ENCODE data around the gene MOCS1.

Gene MOCS1

DNA sequence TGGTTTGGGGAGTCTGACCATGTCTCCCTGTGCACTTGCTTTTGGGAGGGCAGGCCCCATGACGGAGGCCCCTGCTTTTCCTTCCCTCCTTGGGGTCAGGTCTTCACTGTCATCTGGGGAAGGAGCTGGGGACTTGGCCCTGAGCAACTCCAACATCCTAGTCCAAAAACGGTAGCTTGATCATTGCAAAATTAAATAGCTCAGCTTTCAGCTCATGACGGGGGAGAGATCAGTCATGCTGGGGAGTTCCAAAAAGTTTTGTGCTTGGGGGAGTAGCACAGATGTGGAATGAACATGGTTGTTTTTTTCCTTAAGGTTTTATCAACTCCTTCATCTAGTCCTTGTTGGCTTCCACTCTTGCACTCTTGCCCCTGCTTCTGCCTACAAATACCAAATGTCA lies 60.8 kb downstream of the MOCS1 start:
- CTCF ChIA-PET: interaction anchor here (0.6 to 5.6 kb wide), 3 partner anchors 8 to 516 kb away, joined by 3 to 60 read pairs (median 4); no protein-coding TSS in a partner anchor
- POLR2A ChIA-PET: no interaction called here

DNA sequence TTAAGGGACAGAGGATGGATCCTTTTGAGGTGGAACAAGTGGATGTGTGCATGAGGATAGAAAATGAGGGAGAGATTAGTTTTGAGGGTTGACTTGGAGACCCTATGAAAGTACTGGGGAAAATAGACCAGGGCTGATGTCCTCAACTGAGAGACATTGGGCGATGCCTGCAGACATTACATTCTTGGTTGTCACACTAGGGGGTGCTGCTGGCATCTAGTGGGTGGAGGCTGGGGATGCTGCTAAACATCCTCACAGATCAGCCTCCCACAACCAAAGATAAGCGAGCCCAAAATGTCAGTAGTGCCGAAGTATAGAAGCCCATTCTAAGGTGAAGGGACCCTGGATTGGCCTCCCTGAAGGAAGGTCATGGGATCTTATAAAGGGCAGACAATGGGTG lies 63.3 kb downstream of the MOCS1 start:
- ChIA-PET CTCF (interaction anchor here (0.7 kb wide), 1 partner anchor 245 kb away, joined by 3 read pairs; no protein-coding TSS in a partner anchor), POLR2A (no interaction called here)
- H3K36me3 ChIP-seq (ENCODE audit: control insufficient read depth in 2 of 2, insufficient read depth in 1 of 2, low read length in 2 of 2): peaks cover 0 to 48% of the 10 kb centered on the region in 2 experiments; a peak in 1 of 3 replicates
- H3K4me1 ChIP-seq (ENCODE audit: control insufficient read depth, insufficient read depth, low read length): no peaks in the 10 kb centered on the region
- no peak overlapping the region for H3K27ac ChIP-seq (ENCODE audit: extremely low read depth, low read depth, low read length)
- H3K4me3 ChIP-seq (ENCODE audit: low read depth, low read length): no peak overlapping the region
- no peaks in the 10 kb centered on the region for H3K9me3 ChIP-seq (ENCODE audit: control insufficient read depth, insufficient read depth, low read depth, low read length)
- TF ChIP-seq, protein P1, sequence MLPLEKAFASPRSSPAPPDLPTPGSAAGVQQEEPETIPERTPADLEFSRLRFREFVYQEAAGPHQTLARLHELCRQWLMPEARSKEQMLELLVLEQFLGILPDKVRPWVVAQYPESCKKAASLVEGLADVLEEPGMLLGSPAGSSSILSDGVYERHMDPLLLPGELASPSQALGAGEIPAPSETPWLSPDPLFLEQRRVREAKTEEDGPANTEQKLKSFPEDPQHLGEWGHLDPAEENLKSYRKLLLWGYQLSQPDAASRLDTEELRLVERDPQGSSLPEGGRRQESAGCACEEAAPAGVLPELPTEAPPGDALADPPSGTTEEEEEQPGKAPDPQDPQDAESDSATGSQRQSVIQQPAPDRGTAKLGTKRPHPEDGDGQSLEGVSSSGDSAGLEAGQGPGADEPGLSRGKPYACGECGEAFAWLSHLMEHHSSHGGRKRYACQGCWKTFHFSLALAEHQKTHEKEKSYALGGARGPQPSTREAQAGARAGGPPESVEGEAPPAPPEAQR (tag by site-specific recombination; IDR thresholded peaks at IDR 0.05): no peak
- TF ChIP-seq KLF8 (tag by site-specific recombination; IDR thresholded peaks at IDR 0.05): no peak
- TF ChIP-seq ZNF416 (tag by site-specific recombination; IDR thresholded peaks at IDR 0.05): no peak
- TF ChIP-seq, protein P2, sequence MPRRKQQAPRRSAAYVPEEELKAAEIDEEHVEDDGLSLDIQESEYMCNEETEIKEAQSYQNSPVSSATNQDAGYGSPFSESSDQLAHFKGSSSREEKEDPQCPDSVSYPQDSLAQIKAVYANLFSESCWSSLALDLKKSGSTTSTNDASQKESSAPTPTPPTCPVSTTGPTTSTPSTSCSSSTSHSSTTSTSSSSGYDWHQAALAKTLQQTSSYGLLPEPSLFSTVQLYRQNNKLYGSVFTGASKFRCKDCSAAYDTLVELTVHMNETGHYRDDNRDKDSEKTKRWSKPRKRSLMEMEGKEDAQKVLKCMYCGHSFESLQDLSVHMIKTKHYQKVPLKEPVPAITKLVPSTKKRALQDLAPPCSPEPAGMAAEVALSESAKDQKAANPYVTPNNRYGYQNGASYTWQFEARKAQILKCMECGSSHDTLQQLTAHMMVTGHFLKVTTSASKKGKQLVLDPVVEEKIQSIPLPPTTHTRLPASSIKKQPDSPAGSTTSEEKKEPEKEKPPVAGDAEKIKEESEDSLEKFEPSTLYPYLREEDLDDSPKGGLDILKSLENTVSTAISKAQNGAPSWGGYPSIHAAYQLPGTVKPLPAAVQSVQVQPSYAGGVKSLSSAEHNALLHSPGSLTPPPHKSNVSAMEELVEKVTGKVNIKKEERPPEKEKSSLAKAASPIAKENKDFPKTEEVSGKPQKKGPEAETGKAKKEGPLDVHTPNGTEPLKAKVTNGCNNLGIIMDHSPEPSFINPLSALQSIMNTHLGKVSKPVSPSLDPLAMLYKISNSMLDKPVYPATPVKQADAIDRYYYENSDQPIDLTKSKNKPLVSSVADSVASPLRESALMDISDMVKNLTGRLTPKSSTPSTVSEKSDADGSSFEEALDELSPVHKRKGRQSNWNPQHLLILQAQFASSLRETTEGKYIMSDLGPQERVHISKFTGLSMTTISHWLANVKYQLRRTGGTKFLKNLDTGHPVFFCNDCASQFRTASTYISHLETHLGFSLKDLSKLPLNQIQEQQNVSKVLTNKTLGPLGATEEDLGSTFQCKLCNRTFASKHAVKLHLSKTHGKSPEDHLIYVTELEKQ (tag by site-specific recombination; IDR thresholded peaks at IDR 0.05; ENCODE audit: borderline replicate concordance): no peak
- no peak for TF ChIP-seq ZFP3 (tag by site-specific recombination; IDR thresholded peaks at IDR 0.05; ENCODE audit: low read depth)
- TF ChIP-seq GLIS2 (tag by site-specific recombination; IDR thresholded peaks at IDR 0.05): no peak

More for the DNA sequence above, 60.8 kb downstream of the MOCS1 start:
- Histone ChIP-seq H3K9me3 (ENCODE audit: control insufficient read depth, insufficient read depth, low read depth, low read length) (no peaks in the 10 kb centered on the region), H3K4me3 (ENCODE audit: low read depth, low read length) (no peak overlapping the region), H3K27ac (ENCODE audit: extremely low read depth, low read depth, low read length) (no peak overlapping the region), H3K36me3 (ENCODE audit: control insufficient read depth in 2 of 2, insufficient read depth in 1 of 2, low read length in 2 of 2) (peaks cover 0 to 46% of the 10 kb centered on the region in 2 experiments; a peak in 1 of 3 replicates), H3K4me1 (ENCODE audit: control insufficient read depth, insufficient read depth, low read length) (no peaks in the 10 kb centered on the region)
- TF ChIP-seq KLF10 (tag by site-specific recombination; IDR thresholded peaks at IDR 0.05): no peak
- no peak for TF ChIP-seq ZNF274 (IDR thresholded peaks at IDR 0.05; ENCODE audit: low read length)
- no peak for TF ChIP-seq ZNF274 (tag by site-specific recombination; IDR thresholded peaks at IDR 0.05; ENCODE audit: borderline replicate concordance)
- TF ChIP-seq TRIM28 (IDR thresholded peaks at IDR 0.05; ENCODE audit: borderline replicate concordance, low read length): no peak
- no peak for TF ChIP-seq GLI2 (tag by site-specific recombination; IDR thresholded peaks at IDR 0.05; ENCODE audit: borderline replicate concordance, low read depth)
- TF ChIP-seq MZF1 (tag by site-specific recombination; IDR thresholded peaks at IDR 0.05; ENCODE audit: borderline replicate concordance): no peak
- no peak for TF ChIP-seq ZNF561 (tag by site-specific recombination; IDR thresholded peaks at IDR 0.05; ENCODE audit: borderline replicate concordance)
- TF ChIP-seq, protein P3, sequence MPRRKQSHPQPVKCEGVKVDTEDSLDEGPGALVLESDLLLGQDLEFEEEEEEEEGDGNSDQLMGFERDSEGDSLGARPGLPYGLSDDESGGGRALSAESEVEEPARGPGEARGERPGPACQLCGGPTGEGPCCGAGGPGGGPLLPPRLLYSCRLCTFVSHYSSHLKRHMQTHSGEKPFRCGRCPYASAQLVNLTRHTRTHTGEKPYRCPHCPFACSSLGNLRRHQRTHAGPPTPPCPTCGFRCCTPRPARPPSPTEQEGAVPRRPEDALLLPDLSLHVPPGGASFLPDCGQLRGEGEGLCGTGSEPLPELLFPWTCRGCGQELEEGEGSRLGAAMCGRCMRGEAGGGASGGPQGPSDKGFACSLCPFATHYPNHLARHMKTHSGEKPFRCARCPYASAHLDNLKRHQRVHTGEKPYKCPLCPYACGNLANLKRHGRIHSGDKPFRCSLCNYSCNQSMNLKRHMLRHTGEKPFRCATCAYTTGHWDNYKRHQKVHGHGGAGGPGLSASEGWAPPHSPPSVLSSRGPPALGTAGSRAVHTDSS (tag by site-specific recombination; IDR thresholded peaks at IDR 0.05): no peak
- TF ChIP-seq, protein P4, sequence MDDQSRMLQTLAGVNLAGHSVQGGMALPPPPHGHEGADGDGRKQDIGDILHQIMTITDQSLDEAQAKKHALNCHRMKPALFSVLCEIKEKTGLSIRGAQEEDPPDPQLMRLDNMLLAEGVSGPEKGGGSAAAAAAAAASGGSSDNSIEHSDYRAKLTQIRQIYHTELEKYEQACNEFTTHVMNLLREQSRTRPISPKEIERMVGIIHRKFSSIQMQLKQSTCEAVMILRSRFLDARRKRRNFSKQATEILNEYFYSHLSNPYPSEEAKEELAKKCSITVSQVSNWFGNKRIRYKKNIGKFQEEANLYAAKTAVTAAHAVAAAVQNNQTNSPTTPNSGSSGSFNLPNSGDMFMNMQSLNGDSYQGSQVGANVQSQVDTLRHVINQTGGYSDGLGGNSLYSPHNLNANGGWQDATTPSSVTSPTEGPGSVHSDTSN (CRISPR knock-in tag; IDR thresholded peaks at IDR 0.05): no peak
- TF ChIP-seq BCL11A (tag by site-specific recombination; IDR thresholded peaks at IDR 0.05; ENCODE audit: low read depth): no peak
- no peak for TF ChIP-seq ZNF10 (tag by site-specific recombination; IDR thresholded peaks at IDR 0.05)
- TF ChIP-seq, protein P5, sequence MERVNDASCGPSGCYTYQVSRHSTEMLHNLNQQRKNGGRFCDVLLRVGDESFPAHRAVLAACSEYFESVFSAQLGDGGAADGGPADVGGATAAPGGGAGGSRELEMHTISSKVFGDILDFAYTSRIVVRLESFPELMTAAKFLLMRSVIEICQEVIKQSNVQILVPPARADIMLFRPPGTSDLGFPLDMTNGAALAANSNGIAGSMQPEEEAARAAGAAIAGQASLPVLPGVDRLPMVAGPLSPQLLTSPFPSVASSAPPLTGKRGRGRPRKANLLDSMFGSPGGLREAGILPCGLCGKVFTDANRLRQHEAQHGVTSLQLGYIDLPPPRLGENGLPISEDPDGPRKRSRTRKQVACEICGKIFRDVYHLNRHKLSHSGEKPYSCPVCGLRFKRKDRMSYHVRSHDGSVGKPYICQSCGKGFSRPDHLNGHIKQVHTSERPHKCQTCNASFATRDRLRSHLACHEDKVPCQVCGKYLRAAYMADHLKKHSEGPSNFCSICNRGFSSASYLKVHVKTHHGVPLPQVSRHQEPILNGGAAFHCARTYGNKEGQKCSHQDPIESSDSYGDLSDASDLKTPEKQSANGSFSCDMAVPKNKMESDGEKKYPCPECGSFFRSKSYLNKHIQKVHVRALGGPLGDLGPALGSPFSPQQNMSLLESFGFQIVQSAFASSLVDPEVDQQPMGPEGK (tag by site-specific recombination; IDR thresholded peaks at IDR 0.05): no peak
- TF ChIP-seq, protein P6, sequence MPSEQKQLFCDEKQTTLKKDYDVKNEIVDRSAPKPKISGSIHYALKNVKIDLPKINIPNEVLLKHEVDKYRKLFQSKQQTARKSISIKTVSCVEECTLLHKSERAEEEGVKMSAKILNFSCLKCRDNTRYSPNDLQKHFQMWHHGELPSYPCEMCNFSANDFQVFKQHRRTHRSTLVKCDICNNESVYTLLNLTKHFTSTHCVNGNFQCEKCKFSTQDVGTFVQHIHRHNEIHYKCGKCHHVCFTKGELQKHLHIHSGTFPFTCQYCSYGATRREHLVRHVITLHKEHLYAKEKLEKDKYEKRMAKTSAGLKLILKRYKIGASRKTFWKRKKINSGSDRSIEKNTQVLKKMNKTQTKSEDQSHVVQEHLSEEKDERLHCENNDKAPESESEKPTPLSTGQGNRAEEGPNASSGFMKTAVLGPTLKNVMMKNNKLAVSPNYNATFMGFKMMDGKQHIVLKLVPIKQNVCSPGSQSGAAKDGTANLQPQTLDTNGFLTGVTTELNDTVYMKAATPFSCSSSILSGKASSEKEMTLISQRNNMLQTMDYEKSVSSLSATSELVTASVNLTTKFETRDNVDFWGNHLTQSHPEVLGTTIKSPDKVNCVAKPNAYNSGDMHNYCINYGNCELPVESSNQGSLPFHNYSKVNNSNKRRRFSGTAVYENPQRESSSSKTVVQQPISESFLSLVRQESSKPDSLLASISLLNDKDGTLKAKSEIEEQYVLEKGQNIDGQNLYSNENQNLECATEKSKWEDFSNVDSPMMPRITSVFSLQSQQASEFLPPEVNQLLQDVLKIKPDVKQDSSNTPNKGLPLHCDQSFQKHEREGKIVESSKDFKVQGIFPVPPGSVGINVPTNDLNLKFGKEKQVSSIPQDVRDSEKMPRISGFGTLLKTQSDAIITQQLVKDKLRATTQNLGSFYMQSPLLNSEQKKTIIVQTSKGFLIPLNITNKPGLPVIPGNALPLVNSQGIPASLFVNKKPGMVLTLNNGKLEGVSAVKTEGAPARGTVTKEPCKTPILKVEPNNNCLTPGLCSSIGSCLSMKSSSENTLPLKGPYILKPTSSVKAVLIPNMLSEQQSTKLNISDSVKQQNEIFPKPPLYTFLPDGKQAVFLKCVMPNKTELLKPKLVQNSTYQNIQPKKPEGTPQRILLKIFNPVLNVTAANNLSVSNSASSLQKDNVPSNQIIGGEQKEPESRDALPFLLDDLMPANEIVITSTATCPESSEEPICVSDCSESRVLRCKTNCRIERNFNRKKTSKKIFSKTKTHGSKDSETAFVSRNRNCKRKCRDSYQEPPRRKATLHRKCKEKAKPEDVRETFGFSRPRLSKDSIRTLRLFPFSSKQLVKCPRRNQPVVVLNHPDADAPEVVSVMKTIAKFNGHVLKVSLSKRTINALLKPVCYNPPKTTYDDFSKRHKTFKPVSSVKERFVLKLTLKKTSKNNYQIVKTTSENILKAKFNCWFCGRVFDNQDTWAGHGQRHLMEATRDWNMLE (tag by site-specific recombination; conservative IDR thresholded peaks at IDR 0.05; ENCODE audit: low read depth): no peak
- TF ChIP-seq ZNF548 (tag by site-specific recombination; IDR thresholded peaks at IDR 0.05): no peak
